H1 (cell line): Measurements from ENCODE around the gene SLC6A6. TPM values are rescaled to one million over a fixed set of nuclear protein-coding genes. Genes with fewer than 3 reads are reported as not detected.

Source experiments
- CTCF ChIA-PET: fragments of 300-600 bp; sonication (Branson Sonifier 250); formaldehyde crosslinking; loops from one replicate; lab custom pipeline; 2021; ENCODE audit not compliant: partially characterized antibody; lab: Charles Lee
- POLR2A ChIA-PET: fragments of 300-600 bp; sonication (Branson Sonifier 250); formaldehyde crosslinking; loops from one replicate; lab custom pipeline; 2021; ENCODE audit warnings: inconsistent platforms; ENCODE audit not compliant: partially characterized antibody; lab: Charles Lee
- DNase-seq, 2 experiments: peaks; one replicate each; pipeline versions ENCODE4 v3.0.0 to v3.0.0-alpha.2; 2010 to 2022; ENCODE audit warnings: low spot score in 2 of 2, low read depth in 1 of 2, mixed read lengths in 1 of 2
- FAIRE-seq: peaks from 2 replicates; lab custom pipeline; 2011; peaks lifted over from hg19 to GRCh38; lab: Jason Lieb, UNC
- H2AFZ ChIP-seq: 2 replicates; pipeline ENCODE4 v1.8.1; 2012; ENCODE audit warnings: low read length, inconsistent platforms
- H2AK5ac ChIP-seq: 2 replicates; pipeline ENCODE4 v1.6.1; 2013; ENCODE audit warnings: low read depth, low read length
- H2BK120ac ChIP-seq: replicated peaks from 2 replicates; pipeline ENCODE3; 2013; ENCODE audit warnings: low read depth, low read length, inconsistent platforms
- H2BK12ac ChIP-seq: 2 replicates; pipeline ENCODE4 v1.6.1; 2013; ENCODE audit warnings: low read depth, low read length
- H2BK15ac ChIP-seq: 2 replicates; pipeline ENCODE4 v1.6.1; 2013; ENCODE audit warnings: low read length
- H2BK20ac ChIP-seq: 2 replicates; pipeline ENCODE4 v1.6.1; 2013; ENCODE audit warnings: low read length
- H2BK5ac ChIP-seq: 2 replicates; pipeline ENCODE4 v1.6.1; 2013; ENCODE audit warnings: low read depth, low read length
- H3K14ac ChIP-seq: 2 replicates; pipeline ENCODE4 v1.6.1; 2013; ENCODE audit warnings: inconsistent platforms; ENCODE audit not compliant: insufficient read length
- H3K18ac ChIP-seq: 2 replicates; pipeline ENCODE4 v1.6.1; 2013; ENCODE audit warnings: low read length; ENCODE audit errors: extremely low read depth
- H3K23ac ChIP-seq: 2 replicates; pipeline ENCODE4 v1.6.1; 2013; ENCODE audit warnings: inconsistent platforms; ENCODE audit not compliant: insufficient read length
- H3K23me2 ChIP-seq: 2 replicates; pipeline ENCODE4 v1.6.1; 2013; ENCODE audit warnings: low read depth, low read length
- H3K27ac ChIP-seq: 2 replicates; pipeline ENCODE4 v1.6.1; 2011; ENCODE audit warnings: low read depth, low read length, inconsistent platforms
- H3K27me3 ChIP-seq, 4 experiments: replicated peaks in 1 of 4; 1 replicate in 1 of 4; 2 replicates in 3 of 4; pipeline versions ENCODE4 v1.6.1 to v1.8.1; 2011 to 2013; ENCODE audit warnings: low read length in 3 of 4, mild to moderate bottlenecking in 3 of 4, inconsistent platforms in 2 of 4, mixed read lengths in 2 of 4, moderate library complexity in 1 of 4; ENCODE audit not compliant: control insufficient read depth in 3 of 4, insufficient read depth in 3 of 4; ENCODE audit errors: extremely low read depth in 1 of 4
- H3K36me3 ChIP-seq, 4 experiments: 2 replicates each; pipeline versions ENCODE4 v1.6.1 to v1.8.1; 2011 to 2013; ENCODE audit warnings: mild to moderate bottlenecking in 4 of 4, low read length in 3 of 4, moderate library complexity in 2 of 4, control low read depth in 1 of 4, inconsistent platforms in 1 of 4; ENCODE audit not compliant: insufficient read depth in 4 of 4, control insufficient read depth in 2 of 4
- H3K4ac ChIP-seq: replicated peaks from 2 replicates; pipeline ENCODE3; 2013; ENCODE audit warnings: low read length, low read depth, mixed read lengths, inconsistent platforms; ENCODE audit not compliant: insufficient read length
- H3K4me1 ChIP-seq, 4 experiments: replicated peaks in 1 of 4; 1 replicate in 1 of 4; 2 replicates in 3 of 4; pipeline versions ENCODE4 v1.6.1 to v1.8.1; 2011 to 2013; ENCODE audit warnings: low read length in 3 of 4, inconsistent platforms in 2 of 4, mixed read lengths in 1 of 4; ENCODE audit not compliant: insufficient read depth in 4 of 4, control insufficient read depth in 3 of 4
- H3K4me2 ChIP-seq, 2 experiments: 2 replicates each; pipeline versions ENCODE4 v1.6.1 to v1.8.1; 2011 to 2013; ENCODE audit warnings: low read depth in 2 of 2, low read length in 2 of 2, control low read depth in 1 of 2, inconsistent platforms in 1 of 2, mild to moderate bottlenecking in 1 of 2; ENCODE audit not compliant: insufficient read depth in 1 of 2
- H3K4me3 ChIP-seq, 4 experiments: fragments of 200-600, 300-600 bp in 1 of 4; sonication (generic), shearing (Covaris generic), sonication (Bioruptor Twin) in 1 of 4; 2 replicates each; pipeline versions ENCODE4 v1.5.1 to v1.8.1; 2011 to 2016; ENCODE audit warnings: low read length in 4 of 4, low read depth in 3 of 4, control low read depth in 2 of 4, inconsistent platforms in 2 of 4, mild to moderate bottlenecking in 2 of 4, mixed read lengths in 1 of 4, moderate library complexity in 1 of 4; ENCODE audit not compliant: insufficient read depth in 2 of 4; ENCODE audit errors: extremely low read depth in 1 of 4
- H3K56ac ChIP-seq: replicated peaks from 2 replicates; pipeline ENCODE3; 2013; ENCODE audit warnings: low read depth, mild to moderate bottlenecking, mixed read lengths, low read length, inconsistent platforms; ENCODE audit not compliant: insufficient read length
- H3K79me1 ChIP-seq: 2 replicates; pipeline ENCODE4 v1.6.1; 2013; ENCODE audit warnings: low read depth, low read length, control low read depth
- H3K79me2 ChIP-seq, 2 experiments: 2 replicates each; pipeline versions ENCODE4 v1.6.1 to v1.8.1; 2012 to 2013; ENCODE audit warnings: low read length in 2 of 2, mild to moderate bottlenecking in 2 of 2, inconsistent platforms in 1 of 2; ENCODE audit not compliant: insufficient read depth in 2 of 2, control insufficient read depth in 1 of 2
- H3K9ac ChIP-seq, 4 experiments: replicated peaks in 1 of 4; 1 replicate in 1 of 4; 2 replicates in 3 of 4; pipeline versions ENCODE4 v1.6.1 to v1.8.1; 2011 to 2013; ENCODE audit warnings: low read depth in 3 of 4, low read length in 3 of 4, control low read depth in 2 of 4, mild to moderate bottlenecking in 2 of 4, moderate library complexity in 2 of 4, inconsistent platforms in 1 of 4; ENCODE audit errors: extremely low read depth in 1 of 4
- H3K9me3 ChIP-seq, 2 experiments: 2 replicates each; pipeline versions ENCODE4 v1.6.1 to v1.8.1; 2012 to 2013; ENCODE audit warnings: mild to moderate bottlenecking in 2 of 2, moderate library complexity in 2 of 2, control low read depth in 1 of 2, inconsistent platforms in 1 of 2, low read depth in 1 of 2, low read length in 1 of 2, mixed read lengths in 1 of 2; ENCODE audit not compliant: insufficient read depth in 2 of 2
- H4K20me1 ChIP-seq, 2 experiments: replicated peaks in 1 of 2; 2 replicates each; pipeline versions ENCODE3 to v1.8.1; 2011 to 2013; ENCODE audit warnings: inconsistent platforms in 2 of 2, low read length in 2 of 2, mild to moderate bottlenecking in 1 of 2; ENCODE audit not compliant: insufficient read depth in 2 of 2, control insufficient read depth in 1 of 2
- H4K5ac ChIP-seq: 2 replicates; pipeline ENCODE4 v1.6.1; 2013; ENCODE audit warnings: low read length, low read depth, mixed read lengths, inconsistent platforms; ENCODE audit not compliant: insufficient read length
- H4K8ac ChIP-seq: 2 replicates; pipeline ENCODE4 v1.8.0; 2013; ENCODE audit warnings: mild to moderate bottlenecking, moderate library complexity, low read length, inconsistent platforms; ENCODE audit not compliant: insufficient read depth; ENCODE audit errors: extremely low read depth
- H4K91ac ChIP-seq: replicated peaks from 2 replicates; pipeline ENCODE3; 2013; ENCODE audit warnings: low read length, mixed read lengths, inconsistent platforms; ENCODE audit not compliant: insufficient read length
- JUND ChIP-seq: IDR thresholded peaks from 2 replicates; pipeline ENCODE4 v1.6.1; 2011; ENCODE audit warnings: mild to moderate bottlenecking, improper control_type of control experiment, low read length
- TBP ChIP-seq: IDR thresholded peaks from 2 replicates; pipeline ENCODE4 v1.6.1; 2011; ENCODE audit warnings: low read depth, low read length, improper control_type of control experiment
- WGBS, 2 experiments: shearing (Covaris generic) in 1 of 2; methylation state at CpG; one replicate each; pipeline versions ENCODE4 v1.1.6 to v1.1.7; 2013 to 2015; ENCODE audit warnings: low lambda C conversion rate in 2 of 2, mixed read lengths in 2 of 2, inconsistent platforms in 1 of 2, low coverage in 1 of 2, missing lambda C conversion rate in 1 of 2; ENCODE audit not compliant: insufficient replicate concordance in 2 of 2, insufficient coverage in 1 of 2, insufficient read length in 1 of 2; ENCODE audit errors: extremely low coverage in 1 of 2, missing lambda C conversion rate in 1 of 2; 5-methylcytosine and 5-hydroxymethylcytosine counted together
- polyA plus RNA-seq, 7 experiments: library from polyadenylated mRNA; depleted of rRNA in 3 of 7; stranded (reverse) in 5 of 7; unstranded in 2 of 7; fragments of >200 nt in 5 of 7; fragments of 200-250 nt in 2 of 7; gene quantifications; 1 replicate in 5 of 7; 2 replicates in 1 of 7; 4 replicates in 1 of 7; pipeline versions ENCODE4 v1.2.1 to v1.2.3, GENCODE V29; 2011 to 2013; ENCODE audit warnings: missing spikeins in 2 of 7, mixed read lengths in 2 of 7
- total RNA-seq: library from RNA; stranded (reverse); fragmentation: NEBNext Ultra II Directional; extraction: Animal tissue kit (Norgen Biotek cat#: 25700); gene quantifications from 2 replicates; pipeline ENCODE4 v1.2.1, GENCODE V29; 2021

Gene SLC6A6
- total and polyA plus RNA-seq, 2 of the 8 experiments (the other 6 are each of a cell fraction or from before 2014, with no cell fraction given), result 66.2 to 144 TPM

- Histone ChIP-seq H3K23ac (no peak overlapping the region), H3K4me1 (no peaks in the 10 kb centered on the region; a peak in 1 of 7 replicates), H2AK5ac (no peak overlapping the region), H4K5ac (no peak overlapping the region), H3K56ac (no peak overlapping the region), H3K4ac (no peak overlapping the region), H3K27me3 (no peaks in the 10 kb centered on the region), H2BK12ac (no peak overlapping the region), H2BK5ac (no peak overlapping the region), H3K4me3 (no peak overlapping the region)
- POLR2A ChIA-PET, result no interaction called here
- TF ChIP-seq JUND (peak; percentile 38; the same call in 1 of the 2 replicates), TBP (no peak)
- TF ChIP-seq, all 59 proteins: peak for 1
- Histone ChIP-seq H4K20me1 (peaks cover 0 to 5% of the 10 kb centered on the region in 2 experiments), H3K14ac (no peak overlapping the region), H3K27ac (no peak overlapping the region), H3K4me2 (no peak overlapping the region), H3K79me1 (peaks cover 3% of the 10 kb centered on the region; the same call in 1 of the 2 replicates), H3K18ac (no peak overlapping the region), H3K36me3 (peaks cover 17 to 64% (median 54%) of the 10 kb centered on the region in 4 experiments), H2BK120ac (no peak overlapping the region), H2BK20ac (no peak overlapping the region), H3K9ac (no peak overlapping the region), H3K23me2 (no peaks in the 10 kb centered on the region), H3K79me2 (no peaks in the 10 kb centered on the region), H4K91ac (no peak overlapping the region), H3K9me3 (no peaks in the 10 kb centered on the region), H2AFZ (no peak overlapping the region), H2BK15ac (no peak overlapping the region), H4K8ac (no peak overlapping the region)
- no peak for DNase-seq
- WGBS, 2 experiments, result 90% methylated on average over 22 of the region's 22 CpGs; no CpG with 5 or more reads in 1 of the 2 experiments
- CTCF ChIA-PET, result interaction anchor here (0.8 to 1.8 kb wide), 5 partner anchors 10 to 211 kb away, joined by 3 to 6 read pairs (median 4); no protein-coding TSS in a partner anchor
- no peak for FAIRE-seq
These were observed 70.3 kb downstream of the SLC6A6 start for GRCh38 chr3:14472471-14473351.
